ENCODE data around the gene POMZP3.
"Not testable (repeated sequence)": the region's sequence is repeated elsewhere in the genome, so short reads cannot be mapped to it uniquely, and the experiment has no call there.

Gene POMZP3

DNA sequence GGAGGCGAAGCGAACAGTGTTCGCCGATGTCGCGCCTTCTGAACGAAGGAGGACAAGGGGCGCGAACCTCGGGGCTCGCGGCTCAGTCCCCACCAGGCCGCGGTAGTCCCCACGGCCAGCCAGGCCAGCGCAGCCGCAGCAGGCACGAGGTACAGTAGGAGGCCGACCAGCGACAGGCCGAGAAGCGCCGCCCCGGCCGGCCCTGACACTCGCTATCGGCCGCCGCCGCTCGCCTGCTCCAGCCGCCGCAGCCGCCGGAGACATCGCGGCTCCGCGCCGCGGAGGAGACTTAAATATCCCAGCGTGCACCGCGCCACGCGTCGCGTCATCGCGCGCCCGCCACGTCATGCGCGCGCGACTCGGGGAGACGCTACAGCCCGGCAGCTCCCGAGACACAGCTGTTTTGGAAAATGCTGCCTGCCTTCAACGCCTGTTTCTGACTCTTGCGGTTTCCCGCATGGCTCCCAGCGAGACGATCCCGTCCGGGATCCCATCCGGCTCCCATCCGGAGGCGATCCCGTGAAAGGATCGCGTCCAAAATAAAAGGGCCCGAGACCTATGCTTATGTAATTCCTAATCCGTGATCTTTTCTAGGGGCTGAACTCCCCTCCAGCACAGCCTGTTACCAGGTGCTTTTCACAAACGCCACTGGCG, at the start of gene POMZP3:
TSS of gene POMZP3 (minus strand) at position 291 of the 654 bp plus-strand sequence. CDS start 1,215 bp downstream, outside the sequence.
- peak; percentile 88 for DNase-seq

DNA sequence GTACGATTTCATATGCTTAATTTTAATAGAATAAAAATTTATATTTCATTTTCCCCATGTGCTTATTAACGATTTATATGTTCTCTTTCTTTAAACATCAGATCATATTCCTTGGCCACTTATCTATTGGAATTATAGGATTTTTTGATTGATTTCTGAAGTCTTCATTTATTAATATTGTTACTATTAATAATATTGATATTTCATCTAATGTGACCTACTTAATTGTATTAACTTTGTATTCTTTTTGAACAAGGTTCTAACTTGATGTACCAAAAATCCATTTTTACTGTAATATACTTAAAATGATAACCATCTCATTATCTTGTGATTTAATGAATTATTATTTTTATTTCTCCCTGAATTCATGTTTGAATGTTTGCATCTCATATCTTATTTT, 48.7 kb upstream of the POMZP3 start:
- not testable (repeated sequence) for DNase-seq

DNA sequence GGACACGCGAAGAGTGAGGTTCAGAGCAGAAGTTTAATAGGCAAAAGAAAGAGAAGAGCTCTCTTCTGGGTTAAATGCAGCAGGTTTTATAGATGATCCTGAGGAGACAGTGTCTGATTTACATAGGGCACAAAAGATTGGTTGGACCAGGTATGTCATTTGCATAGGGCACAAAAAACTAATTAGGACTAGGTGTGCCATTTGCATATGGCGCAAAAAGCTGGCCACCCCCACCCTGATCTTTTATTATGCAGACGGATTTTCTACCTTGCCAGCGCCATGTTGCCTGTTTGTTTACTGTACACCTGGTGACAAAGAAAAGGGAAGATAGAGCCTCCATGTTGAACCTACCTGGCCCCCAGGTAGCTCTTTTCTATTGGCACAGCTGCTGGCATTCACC, 46.3 kb upstream of the POMZP3 start:
- not testable (repeated sequence) for DNase-seq

DNA sequence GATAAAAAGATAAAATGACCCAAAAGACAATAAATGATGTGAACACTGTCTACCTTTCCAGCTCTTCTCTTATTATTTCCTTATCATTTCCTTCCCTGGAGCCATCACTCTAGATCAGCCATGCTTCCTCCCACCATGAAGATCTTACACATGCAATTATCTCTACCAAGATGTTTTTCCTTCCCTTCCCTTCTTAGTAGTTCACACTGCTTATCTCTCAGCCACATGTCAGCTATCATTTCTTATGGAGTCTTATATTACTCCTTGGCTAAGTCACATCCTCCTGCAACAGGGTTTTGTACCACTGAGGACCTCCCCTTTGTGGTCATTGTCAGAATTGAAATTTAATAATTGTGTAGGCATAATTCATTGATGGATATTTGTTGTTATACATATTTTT, 32.1 kb upstream of the POMZP3 start:
- DNase-seq, result not testable (repeated sequence)

DNA sequence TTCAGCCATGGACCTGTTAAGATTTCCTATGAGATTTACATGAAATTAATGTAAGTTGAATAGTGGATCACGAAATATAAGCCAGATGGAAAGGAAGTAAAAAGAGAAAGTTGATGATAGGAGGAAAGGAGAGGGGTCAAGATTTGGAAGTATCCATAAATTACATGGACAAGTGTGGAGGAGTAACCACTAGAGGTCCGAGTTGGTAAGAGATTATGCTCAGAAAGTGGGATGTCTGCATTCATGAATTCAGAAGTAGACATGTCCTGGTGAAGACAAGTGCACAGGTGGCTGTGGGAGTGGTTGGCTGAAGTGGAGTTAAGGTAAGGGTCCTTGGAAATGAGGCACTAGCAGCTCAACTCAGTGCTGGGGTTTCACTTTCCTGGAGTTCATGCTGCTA, 29.3 kb upstream of the POMZP3 start:
- not testable (repeated sequence) for DNase-seq

DNA sequence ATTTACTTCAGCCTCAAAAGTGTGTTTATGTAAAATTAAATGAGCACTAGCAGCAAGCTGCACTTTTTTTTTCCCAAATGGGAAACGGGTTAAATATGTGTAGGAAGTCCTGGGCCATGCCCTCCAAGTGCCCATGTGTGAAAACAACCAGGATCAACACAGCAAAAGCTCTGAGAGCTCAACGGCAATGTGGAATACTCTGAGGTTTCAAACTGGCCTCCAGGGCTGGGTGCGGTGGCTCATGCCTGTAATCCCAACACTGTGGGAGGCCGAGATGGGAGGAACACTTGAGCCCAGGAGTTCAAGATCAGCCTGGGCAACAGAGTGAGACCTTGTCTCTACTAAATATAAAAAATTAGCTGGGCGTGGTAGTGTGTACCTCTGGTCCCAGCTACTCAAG, 15.5 kb upstream of the POMZP3 start:
- DNase-seq, result not testable (repeated sequence)

DNA sequence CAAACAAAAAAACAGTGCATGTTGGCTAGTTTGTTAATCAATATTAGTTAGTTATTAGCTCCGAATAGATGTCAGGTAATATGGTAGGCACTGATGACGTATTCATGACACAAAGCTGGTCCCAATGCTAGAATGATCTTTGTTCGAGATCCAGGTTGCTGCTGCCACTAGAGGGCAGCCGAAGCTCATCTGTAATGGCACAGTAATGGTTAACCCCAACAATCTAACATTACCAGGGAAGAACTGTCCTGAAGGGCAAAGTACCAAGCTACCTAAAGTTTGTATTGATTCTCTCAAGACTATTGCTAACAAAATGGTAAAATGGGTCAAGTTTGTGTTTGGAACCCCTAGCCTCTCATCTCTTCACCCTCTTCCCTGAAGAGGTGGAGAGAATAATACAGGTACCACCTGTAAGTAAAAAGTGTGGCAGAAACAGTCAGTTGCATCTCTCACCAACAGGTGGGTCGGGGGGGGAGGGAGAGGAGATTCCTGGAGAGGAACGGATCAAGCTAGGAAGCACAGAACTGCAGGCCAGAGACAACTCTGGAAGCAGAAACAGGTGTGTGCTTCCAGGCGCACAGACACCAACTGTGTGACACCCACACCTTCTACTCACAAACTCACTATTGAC, 10.1 kb upstream of the POMZP3 start:
- not testable (repeated sequence) for DNase-seq

DNA sequence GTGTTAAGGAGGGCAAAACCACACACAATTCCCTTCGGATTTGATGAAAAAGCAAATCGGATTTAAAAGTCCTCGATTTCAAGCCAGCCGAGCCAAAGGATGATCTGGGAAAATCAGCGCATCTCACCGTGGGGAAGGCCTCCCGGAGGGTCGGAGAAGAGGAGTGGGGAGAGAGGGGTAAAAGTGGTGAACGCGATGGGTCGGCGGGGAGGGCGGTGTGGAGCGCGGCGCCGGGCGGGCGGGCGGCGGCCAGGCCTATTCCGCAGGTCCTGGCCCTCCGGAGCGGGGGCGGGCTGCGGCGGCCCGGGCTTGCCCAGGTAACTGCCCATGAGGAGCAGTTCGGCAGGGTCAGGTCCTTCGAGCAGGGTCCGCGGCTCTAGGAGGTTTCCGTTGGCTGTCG, 498 bp downstream of the POMZP3 start:
- not testable (repeated sequence) for DNase-seq

DNA sequence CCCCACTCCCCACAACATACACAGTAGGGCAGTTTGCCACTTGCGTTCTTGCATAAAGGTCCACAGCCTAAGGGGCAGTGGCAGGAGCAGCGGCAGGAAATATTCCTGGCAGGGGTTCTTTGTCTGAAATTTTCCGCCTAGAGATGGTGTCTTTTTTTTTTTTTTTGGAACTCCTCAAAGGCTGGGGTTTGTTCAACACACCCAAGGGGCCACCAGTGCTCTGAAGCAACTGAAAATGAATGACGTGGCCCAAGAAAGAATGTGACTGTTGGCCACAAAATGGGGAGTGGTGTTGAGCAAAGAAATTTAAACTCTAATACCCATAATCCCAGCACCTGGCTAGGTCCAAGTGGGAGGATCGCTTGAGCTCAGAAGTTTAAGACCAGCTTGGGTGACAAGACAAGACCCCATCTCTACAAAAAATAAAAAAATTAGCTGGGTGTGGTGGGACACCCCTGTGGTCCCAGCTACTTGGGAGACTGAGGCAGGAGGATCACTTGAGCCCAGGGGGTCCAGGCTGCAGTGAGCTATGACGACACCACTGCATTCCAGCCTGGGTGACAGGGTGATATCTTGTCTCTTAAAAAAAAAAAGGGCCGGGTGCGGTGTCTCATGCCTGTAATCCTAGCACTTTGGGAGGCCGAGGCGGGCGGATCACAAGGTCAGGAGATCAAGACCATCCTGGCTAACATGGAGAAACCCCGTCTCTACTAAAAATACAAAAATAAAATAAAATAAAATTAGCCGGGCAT, 7.5 kb downstream of the POMZP3 start:
- DNase-seq, result not testable (repeated sequence)

DNA sequence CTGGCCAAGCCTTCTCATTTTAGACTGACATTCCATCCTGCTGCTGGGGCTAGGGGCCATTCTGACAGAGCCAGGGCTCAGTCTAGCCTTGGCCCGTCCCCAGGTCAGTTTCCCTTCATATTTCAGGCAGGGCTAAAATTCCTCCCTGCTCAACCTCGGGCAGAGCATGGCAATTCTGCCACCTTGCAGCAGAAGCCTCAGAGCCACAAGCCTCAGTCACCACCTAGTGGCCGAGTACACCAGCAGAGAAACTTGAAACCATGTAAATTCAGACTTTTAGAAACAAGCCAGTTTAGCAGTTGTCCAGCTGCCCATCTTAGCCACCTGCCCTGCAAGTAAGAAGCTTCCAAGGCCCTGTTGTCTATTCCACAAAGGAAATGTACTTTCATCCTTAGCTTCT, 13.3 kb downstream of the POMZP3 start:
- DNase-seq, result not testable (repeated sequence)

DNA sequence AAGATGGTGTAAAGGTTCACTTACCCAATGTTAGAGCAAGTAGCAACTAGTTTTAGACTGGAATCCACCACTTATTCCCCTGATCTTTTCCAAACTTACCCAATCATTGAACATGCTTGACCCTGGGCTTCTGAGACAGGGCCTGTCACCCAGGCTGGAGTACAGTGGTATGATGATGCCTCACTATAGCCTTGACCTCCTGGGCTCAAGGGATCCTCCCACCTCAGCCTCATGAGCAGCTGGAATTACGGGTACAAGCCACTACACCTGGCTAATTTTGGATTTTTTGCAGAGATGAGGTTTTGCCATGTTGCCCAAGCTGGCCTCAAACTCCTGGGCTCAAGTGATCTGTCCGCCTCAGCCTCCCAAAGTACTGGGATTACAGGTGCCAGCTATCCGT, 14.8 kb downstream of the POMZP3 start:
- DNase-seq, result not testable (repeated sequence)

DNA sequence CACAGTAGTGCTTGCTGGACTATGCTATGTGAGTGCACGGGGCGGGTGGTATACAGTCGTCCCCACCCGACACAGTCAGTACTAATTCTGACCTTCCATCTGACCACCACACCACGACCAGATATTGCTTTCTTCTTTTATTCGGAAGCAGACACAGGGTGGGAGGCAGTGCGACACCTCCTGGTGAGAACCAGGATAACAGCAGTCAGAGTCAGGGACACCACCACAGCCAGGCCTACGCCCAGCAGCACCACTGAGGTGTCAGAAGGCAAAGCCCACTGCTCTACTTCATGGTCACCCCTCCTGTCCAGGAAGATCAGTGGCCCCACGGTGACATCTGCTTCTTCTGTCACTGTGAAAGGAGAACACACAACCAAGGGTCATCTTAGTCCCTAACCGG, 17.2 kb downstream of the POMZP3 start:
- DNase-seq, result not testable (repeated sequence)

DNA sequence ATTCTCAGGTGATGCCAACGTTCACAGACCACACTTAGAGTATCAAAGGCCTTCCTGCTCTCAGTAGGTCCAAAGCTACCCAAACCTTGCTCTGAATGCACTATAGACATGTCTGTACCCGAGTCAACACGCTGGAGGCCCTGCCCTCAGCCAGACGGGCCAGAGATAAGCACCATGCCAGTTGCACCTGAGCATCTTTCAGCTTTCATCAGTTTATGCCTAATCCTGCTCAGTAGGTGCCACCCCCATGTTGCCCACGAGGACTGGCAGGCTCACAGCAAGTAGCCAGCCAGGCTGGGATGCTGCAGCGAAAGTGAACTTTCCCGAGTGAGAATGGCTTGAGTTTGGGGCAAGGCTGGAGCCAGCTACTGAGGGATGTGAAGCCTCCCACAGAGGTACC, 18.6 kb downstream of the POMZP3 start:
- DNase-seq, result peak; percentile 66

DNA sequence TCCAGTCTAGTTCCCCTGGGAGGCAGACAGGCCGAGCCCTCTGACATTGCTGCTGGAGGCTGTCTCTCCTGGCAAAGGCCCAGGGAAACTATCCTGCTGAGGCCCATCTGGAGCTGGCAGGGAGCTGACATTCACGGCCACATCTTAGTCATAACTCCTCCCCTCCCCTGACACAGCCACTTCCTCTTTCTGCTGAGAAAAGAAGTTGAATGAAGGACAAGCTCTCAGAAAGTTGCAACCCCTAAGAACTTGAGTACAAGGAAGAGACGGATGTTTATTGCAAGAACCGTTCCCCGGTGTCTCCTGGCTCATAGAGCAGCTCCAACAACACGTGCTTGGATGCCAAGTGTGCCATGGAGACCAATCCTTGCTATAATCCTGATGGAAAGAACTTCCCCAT, 21.1 kb downstream of the POMZP3 start:
- peak; percentile 71 for DNase-seq

DNA sequence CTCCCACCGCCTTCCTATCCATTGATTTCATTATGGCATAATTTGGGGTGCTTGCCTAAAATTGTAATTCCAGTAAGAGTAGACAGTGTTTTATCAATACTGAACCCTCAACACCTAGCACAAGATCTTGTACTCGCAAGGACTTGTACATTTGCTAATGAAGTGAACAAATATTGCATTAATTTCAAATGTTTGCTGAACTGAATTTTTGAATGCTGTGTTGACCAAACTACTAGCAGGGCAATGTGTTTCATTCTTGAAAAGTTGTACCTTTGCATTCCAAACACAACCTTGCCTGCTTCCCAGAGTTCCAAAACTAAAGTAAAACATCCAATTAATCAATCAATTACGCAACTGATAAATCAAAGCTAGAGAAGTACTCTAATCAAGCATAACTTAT, 26.4 kb downstream of the POMZP3 start:
- not testable (repeated sequence) for DNase-seq

DNA sequence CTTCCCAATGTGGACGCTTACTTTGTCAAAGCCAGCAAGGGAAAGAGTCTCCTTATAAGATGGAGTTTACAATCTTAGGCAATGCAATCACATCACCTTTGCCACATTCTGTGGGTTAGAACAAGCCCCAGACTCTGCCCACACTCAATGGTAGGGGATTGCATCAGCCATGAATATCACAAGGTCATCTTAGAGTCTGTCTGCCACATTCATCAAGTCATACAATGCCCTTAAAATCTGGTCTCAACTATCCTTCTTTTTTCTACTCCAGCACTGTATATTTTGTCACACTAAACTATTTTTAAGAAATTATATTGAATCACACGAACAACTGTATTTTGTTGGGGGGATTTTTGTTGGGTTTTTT, 27.0 kb downstream of the POMZP3 start:
- not testable (repeated sequence) for DNase-seq

DNA sequence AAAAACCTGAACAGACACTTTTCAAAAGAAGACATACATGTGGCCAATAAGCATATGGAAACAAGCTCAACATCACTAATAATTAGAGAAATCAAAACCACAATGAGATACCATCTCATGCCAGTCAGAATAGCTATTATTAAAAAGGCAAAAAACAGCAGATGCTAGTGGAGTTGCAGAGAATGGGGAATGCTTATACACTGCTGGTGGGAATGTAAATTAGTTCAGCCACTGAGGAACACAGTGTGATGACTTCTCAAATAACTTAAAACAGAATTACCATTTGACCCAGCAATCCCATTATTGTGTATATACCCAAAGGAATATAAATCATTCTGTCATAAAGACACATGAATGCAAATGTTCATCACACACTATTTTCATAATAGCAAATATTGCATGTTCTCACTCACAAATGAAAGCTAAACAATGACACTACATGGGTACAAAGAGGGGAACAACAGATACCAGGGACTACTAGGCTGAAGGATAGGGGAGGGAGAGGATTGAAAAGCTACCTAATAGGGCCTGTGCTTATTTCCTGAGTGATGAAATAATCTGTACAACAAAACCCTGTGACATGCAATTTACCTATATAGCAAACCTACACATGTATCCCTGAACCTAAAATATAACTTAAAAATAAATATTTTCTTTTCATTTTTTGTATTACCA, 28.4 kb downstream of the POMZP3 start:
- DNase-seq, result not testable (repeated sequence)

DNA sequence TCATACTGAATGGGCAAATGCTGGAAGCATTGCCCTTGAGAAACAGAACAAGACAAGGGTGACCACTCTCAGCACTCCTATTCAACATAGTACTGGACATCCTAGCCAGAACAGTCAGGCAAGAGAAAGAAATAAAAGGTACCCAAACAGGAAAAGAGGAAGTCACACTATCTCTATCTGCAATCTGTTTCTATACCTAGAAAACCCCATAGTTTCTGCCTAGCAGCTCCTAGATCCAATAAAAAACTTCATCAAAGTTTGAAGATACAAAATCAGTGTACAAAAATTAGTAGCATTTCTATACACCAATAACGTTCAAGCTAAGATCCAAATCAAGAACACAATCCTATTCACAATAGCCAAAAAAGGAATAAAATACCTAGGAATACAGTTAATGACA, 29.8 kb downstream of the POMZP3 start:
- DNase-seq, result not testable (repeated sequence)

DNA sequence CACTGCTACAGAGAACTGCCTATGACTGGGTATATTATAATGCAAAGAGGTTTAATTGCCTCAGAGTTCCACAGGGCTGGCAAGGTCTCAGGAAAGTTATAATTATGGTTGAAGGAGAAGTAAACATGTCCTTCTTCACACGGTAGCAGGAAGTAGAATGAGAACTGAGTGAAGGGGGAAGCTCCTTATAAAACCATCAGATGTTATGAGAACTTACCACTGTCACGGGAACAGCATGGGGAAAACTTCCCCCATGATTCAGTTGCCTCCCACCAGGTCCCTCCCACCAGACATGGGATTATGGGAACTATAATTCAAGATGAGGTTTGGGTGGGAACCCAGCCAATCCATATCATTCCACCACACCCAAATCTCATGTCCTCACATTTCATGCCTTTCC, 34.4 kb downstream of the POMZP3 start:
- DNase-seq, result not testable (repeated sequence)

DNA sequence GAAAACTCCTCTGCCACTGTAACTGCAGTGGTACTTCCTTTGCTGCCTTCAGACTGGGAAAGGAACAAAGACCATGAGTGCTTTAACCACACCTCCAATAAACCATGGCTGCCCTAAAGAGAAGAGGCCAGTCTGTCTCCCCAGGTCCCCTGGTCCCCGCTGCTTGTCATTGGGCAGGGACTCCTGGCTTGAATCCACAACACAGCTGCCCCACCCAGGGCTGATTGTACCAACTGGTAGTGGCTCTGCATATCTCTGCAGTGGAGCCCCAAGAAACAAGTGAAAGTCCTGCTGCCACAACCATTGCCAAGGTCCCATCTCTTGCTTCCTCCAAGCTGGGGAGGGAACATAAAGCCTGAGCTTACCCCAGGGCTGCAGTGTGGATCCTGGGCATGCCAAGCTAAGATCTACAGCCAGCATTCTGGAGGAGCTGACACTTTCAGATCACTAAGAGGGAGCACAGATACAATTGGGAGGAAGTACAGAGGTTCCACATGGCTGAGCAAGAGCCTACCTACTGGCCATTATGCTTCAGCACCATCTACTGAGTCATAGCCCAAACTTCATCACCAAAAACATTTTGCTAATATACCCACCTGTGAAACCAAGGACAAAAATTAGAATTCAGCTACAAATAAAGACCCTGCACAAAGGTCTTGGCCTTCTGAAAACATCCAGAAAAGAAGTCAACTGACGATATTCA, 35.3 kb downstream of the POMZP3 start:
- DNase-seq, result not testable (repeated sequence)

DNA sequence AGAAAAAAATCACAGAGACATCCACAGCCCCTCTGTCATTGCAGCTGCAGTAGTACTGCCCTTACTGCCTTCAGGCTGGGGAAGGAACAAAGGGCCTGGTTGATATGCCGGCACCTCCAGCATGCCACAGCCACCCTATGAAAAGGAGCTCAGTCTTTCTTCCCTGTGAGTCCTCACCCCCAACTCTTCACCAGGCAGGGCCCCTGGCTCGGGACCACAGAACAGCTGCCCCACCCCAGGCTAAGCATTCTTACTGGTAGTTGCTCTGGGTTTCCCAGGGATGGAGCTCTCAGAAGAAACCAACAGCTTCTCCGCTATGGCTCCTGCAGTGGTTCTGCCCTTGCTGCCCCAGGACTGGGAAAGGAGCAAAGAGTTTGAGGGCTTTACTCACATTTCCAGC, 36.0 kb downstream of the POMZP3 start:
- DNase-seq, result not testable (repeated sequence)

DNA sequence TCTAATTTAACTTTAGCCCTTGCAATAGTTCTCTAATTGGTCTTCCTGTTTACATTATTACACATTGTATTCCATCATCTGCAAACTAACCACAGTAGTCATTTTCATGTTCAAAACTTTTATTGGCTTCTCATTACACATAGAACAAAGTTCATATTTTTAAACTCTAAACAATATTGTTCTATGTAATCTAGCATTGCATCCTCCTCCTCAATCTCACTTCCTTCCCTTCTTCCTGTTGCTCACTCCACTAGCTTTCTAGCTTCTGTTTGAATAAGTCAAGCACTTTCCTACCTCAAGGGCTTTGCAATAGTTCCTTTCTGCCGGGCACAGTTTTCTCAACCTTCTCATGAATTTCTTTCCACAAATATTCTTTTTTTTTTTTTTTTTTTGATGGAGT, 38.5 kb downstream of the POMZP3 start:
- not testable (repeated sequence) for DNase-seq
